Measurements from ENCODE around the gene EPN1. TPM values are rescaled to one million over a fixed set of nuclear protein-coding genes. Genes with fewer than 3 reads are reported as not detected.

Gene EPN1
- total and polyA plus RNA-seq, 2 of the 13 experiments (the other 11 are each of a cell fraction or from before 2014, with no cell fraction given) = 28.9 to 31.7 TPM

- TF ChIP-seq KDM6A (CRISPR knock-in tag; IDR thresholded peaks at IDR 0.05; ENCODE audit: low read depth) (peak; percentile 77), TRIM24 (CRISPR knock-in tag; IDR thresholded peaks at IDR 0.05) (no peak), ZNF264 (CRISPR knock-in tag; IDR thresholded peaks at IDR 0.05) (peak; percentile 48; the same call in 1 of the 2 replicates), KAT7 (CRISPR knock-in tag; IDR thresholded peaks at IDR 0.05; ENCODE audit: borderline replicate concordance) (no peak), ZBTB7A (CRISPR knock-in tag; IDR thresholded peaks at IDR 0.05) (no peak), ZNF510 (CRISPR knock-in tag; IDR thresholded peaks at IDR 0.05; ENCODE audit: low read depth) (0 out of 2 replicates have a peak, but pooled peaks have one; percentile 42), DNMT3B (CRISPR knock-in tag; conservative IDR thresholded peaks at IDR 0.05) (no peak), ADNP (CRISPR knock-in tag; IDR thresholded peaks at IDR 0.05) (peak; percentile 37; the same call in 1 of the 2 replicates), ZEB1 (IDR thresholded peaks at IDR 0.05; ENCODE audit: insufficient replicate concordance, low read depth) (peak; percentile 91), ZFP82 (CRISPR knock-in tag; IDR thresholded peaks at IDR 0.05; ENCODE audit: borderline replicate concordance) (0 out of 2 replicates have a peak, but pooled peaks have one; percentile 63), PAX8 (CRISPR knock-in tag; IDR thresholded peaks at IDR 0.05; ENCODE audit: borderline replicate concordance) (no peak), FOXJ3 (CRISPR knock-in tag; IDR thresholded peaks at IDR 0.05; ENCODE audit: borderline replicate concordance) (peak; percentile 70), THRA (CRISPR knock-in tag; IDR thresholded peaks at IDR 0.05; ENCODE audit: borderline replicate concordance) (no peak), CCAR2 (optimal IDR thresholded peaks at IDR 0.05; ENCODE audit: low read depth, low read length) (no peak), ZNF136 (CRISPR knock-in tag; IDR thresholded peaks at IDR 0.05; ENCODE audit: low read depth) (no peak), ZFP62 (CRISPR knock-in tag; IDR thresholded peaks at IDR 0.05) (no peak)
- TF ChIP-seq, protein P1, sequence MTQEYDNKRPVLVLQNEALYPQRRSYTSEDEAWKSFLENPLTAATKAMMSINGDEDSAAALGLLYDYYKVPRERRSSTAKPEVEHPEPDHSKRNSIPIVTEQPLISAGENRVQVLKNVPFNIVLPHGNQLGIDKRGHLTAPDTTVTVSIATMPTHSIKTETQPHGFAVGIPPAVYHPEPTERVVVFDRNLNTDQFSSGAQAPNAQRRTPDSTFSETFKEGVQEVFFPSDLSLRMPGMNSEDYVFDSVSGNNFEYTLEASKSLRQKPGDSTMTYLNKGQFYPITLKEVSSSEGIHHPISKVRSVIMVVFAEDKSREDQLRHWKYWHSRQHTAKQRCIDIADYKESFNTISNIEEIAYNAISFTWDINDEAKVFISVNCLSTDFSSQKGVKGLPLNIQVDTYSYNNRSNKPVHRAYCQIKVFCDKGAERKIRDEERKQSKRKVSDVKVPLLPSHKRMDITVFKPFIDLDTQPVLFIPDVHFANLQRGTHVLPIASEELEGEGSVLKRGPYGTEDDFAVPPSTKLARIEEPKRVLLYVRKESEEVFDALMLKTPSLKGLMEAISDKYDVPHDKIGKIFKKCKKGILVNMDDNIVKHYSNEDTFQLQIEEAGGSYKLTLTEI (CRISPR knock-in tag; conservative IDR thresholded peaks at IDR 0.05) = no peak
- TF ChIP-seq, protein P2, sequence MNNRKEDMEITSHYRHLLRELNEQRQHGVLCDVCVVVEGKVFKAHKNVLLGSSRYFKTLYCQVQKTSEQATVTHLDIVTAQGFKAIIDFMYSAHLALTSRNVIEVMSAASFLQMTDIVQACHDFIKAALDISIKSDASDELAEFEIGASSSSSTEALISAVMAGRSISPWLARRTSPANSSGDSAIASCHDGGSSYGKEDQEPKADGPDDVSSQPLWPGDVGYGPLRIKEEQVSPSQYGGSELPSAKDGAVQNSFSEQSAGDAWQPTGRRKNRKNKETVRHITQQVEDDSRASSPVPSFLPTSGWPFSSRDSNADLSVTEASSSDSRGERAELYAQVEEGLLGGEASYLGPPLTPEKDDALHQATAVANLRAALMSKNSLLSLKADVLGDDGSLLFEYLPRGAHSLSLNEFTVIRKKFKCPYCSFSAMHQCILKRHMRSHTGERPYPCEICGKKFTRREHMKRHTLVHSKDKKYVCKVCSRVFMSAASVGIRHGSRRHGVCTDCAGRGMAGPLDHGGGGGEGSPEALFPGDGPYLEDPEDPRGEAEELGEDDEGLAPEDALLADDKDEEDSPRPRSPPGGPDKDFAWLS (CRISPR knock-in tag; IDR thresholded peaks at IDR 0.05; ENCODE audit: borderline replicate concordance) = no peak
- TF ChIP-seq, protein P3, sequence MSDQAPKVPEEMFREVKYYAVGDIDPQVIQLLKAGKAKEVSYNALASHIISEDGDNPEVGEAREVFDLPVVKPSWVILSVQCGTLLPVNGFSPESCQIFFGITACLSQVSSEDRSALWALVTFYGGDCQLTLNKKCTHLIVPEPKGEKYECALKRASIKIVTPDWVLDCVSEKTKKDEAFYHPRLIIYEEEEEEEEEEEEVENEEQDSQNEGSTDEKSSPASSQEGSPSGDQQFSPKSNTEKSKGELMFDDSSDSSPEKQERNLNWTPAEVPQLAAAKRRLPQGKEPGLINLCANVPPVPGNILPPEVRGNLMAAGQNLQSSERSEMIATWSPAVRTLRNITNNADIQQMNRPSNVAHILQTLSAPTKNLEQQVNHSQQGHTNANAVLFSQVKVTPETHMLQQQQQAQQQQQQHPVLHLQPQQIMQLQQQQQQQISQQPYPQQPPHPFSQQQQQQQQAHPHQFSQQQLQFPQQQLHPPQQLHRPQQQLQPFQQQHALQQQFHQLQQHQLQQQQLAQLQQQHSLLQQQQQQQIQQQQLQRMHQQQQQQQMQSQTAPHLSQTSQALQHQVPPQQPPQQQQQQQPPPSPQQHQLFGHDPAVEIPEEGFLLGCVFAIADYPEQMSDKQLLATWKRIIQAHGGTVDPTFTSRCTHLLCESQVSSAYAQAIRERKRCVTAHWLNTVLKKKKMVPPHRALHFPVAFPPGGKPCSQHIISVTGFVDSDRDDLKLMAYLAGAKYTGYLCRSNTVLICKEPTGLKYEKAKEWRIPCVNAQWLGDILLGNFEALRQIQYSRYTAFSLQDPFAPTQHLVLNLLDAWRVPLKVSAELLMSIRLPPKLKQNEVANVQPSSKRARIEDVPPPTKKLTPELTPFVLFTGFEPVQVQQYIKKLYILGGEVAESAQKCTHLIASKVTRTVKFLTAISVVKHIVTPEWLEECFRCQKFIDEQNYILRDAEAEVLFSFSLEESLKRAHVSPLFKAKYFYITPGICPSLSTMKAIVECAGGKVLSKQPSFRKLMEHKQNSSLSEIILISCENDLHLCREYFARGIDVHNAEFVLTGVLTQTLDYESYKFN (CRISPR knock-in tag; conservative IDR thresholded peaks at IDR 0.05) = peak; percentile 95
Measured at GRCh38 chr19:55683449-55684261, 8.6 kb downstream of the EPN1 start (continued).
